ENCODE measurements around the gene TENM3. TPM values are rescaled to one million over a fixed set of nuclear protein-coding genes. Genes with fewer than 3 reads are reported as not detected.

The TENM3 gene
- total RNA-seq, 4 donors from 2014 or later: 0.69 to 8.2 (median 2.3) TPM

DNA sequence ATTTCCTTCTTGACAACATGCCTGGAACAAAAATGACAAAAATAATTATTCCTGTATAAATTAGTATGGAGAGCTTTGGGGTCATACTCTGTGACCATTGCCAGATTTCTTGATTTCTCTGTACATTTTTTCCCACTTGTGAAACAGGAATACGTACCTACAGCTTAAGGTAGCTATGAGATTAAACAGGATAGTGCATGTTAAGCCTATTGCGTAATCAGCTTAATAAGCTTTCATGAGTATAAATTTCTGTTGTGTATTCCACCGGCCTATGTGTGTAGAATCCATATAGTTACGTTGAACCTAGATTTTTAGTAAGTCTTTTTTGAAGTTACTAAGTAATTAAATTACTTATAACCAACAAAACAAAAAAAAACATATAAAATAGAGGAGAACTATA is 339.0 kb downstream of the TENM3 start:
- 58 to 67% methylated on average over 4 of the region's 4 CpGs for WGBS, 2 donors
- no peak for TF ChIP-seq POLR2A (IDR thresholded peaks at IDR 0.05)
- TF ChIP-seq, protein P1, sequence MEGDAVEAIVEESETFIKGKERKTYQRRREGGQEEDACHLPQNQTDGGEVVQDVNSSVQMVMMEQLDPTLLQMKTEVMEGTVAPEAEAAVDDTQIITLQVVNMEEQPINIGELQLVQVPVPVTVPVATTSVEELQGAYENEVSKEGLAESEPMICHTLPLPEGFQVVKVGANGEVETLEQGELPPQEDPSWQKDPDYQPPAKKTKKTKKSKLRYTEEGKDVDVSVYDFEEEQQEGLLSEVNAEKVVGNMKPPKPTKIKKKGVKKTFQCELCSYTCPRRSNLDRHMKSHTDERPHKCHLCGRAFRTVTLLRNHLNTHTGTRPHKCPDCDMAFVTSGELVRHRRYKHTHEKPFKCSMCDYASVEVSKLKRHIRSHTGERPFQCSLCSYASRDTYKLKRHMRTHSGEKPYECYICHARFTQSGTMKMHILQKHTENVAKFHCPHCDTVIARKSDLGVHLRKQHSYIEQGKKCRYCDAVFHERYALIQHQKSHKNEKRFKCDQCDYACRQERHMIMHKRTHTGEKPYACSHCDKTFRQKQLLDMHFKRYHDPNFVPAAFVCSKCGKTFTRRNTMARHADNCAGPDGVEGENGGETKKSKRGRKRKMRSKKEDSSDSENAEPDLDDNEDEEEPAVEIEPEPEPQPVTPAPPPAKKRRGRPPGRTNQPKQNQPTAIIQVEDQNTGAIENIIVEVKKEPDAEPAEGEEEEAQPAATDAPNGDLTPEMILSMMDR (IDR thresholded peaks at IDR 0.05): no peak
- intact Hi-C loops (cut with DNase I; ENCODE audit: low total_unique reads): no loop called here
- no peak for DNase-seq (ENCODE audit: low spot score in 2 of 2)
- H3K4me3 ChIP-seq (ENCODE audit: low read depth, poor library complexity, severe bottlenecking): no peak overlapping the region

GRCh38 chr4:182583703-182584415 is 340.7 kb downstream of the TENM3 start:
- intact Hi-C loops (cut with DNase I; ENCODE audit: low total_unique reads): no loop called here
- H3K4me3 ChIP-seq (ENCODE audit: low read depth, poor library complexity, severe bottlenecking): no peak overlapping the region
- DNase-seq (ENCODE audit: low spot score in 2 of 2): no peak
- WGBS, 2 donors: 51 to 52% methylated on average over 3 of the region's 3 CpGs
- TF ChIP-seq, protein P1 (IDR thresholded peaks at IDR 0.05): no peak
- no peak for TF ChIP-seq POLR2A (IDR thresholded peaks at IDR 0.05)

DNA sequence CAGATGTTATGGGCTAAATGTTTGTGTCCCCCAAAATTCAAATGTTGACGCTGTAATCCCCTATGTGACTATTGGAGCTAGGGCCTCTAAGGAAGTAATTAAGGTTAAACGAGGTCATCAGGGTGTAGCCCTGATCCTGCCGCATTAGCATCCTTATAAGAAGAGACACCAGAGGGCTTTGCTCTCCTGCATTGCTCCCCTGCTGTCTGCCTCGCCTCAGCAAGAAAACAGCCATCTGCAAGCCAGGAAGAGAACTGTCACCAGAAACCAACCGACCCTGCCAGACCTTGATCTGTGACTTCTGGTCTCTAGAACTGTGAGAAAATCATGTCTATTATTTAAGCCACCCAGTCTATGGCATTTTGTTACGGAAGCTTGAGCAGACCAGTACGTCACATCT is 342.1 kb downstream of the TENM3 start:
- no peak for TF ChIP-seq POLR2A (IDR thresholded peaks at IDR 0.05)
- TF ChIP-seq, protein P1 (IDR thresholded peaks at IDR 0.05): no peak
- DNase-seq (ENCODE audit: low spot score in 2 of 2): no peak
- 65% methylated on average over 7 of the region's 7 CpGs for WGBS, 2 donors
- H3K4me3 ChIP-seq (ENCODE audit: low read depth, poor library complexity, severe bottlenecking): no peak overlapping the region
- intact Hi-C loops (cut with DNase I; ENCODE audit: low total_unique reads): no loop called here

DNA sequence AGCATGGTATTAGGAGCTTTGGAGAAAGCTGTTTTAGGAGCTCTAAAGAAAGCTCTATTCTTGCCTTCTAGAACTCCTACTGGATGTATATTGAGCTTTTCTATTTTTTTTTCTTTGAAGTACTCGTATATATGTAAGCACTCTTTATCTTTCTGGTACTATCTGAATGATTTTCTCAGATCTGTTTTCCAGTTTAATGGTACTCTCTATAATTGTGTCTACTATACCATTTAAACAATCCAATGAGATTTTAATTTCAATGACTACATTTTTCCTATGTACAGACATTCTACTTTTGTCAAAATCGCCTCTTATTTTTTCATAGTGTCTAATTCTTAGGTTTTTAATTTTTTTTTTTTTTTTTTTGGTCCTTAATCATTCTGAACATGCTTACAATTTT is 345.9 kb downstream of the TENM3 start:
- H3K4me3 ChIP-seq (ENCODE audit: low read depth, poor library complexity, severe bottlenecking): no peak overlapping the region
- intact Hi-C loops (cut with DNase I; ENCODE audit: low total_unique reads): no loop called here
- DNase-seq (ENCODE audit: low spot score in 2 of 2): no peak
- 82 to 84% methylated on average over 2 of the region's 2 CpGs for WGBS, 2 donors
- TF ChIP-seq, protein P1 (IDR thresholded peaks at IDR 0.05): no peak
- TF ChIP-seq POLR2A (IDR thresholded peaks at IDR 0.05): no peak

- no peak for DNase-seq (ENCODE audit: low spot score in 2 of 2)
- H3K4me3 ChIP-seq (ENCODE audit: low read depth, poor library complexity, severe bottlenecking): no peak overlapping the region
- TF ChIP-seq, protein P1 (IDR thresholded peaks at IDR 0.05): no peak
- TF ChIP-seq POLR2A (IDR thresholded peaks at IDR 0.05): no peak
- intact Hi-C loops (cut with DNase I; ENCODE audit: low total_unique reads): no loop called here
- WGBS, 2 donors: 71 to 76% methylated on average over 7 of the region's 7 CpGs
Observed at GRCh38 chr4:182593402-182593801, 350.2 kb downstream of the TENM3 start.

DNA sequence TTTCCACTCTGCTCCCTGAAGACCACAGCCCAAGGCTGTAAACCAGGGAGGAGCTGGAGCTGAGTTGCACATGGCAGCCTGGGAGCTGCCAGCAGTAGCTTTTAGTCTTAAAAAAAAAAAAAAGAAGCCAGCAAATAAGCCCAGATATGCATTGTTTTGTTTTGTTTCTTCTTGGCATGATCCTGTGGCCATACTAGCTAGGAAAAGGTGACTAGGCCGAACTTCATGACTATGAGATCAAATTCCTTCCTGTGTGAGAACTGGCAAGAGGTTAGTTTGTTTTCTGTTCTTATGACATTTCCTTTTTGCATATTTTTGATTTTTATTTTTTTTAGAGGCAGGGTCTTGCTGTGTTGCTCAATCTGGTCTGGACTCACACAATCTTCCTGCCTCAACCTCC is 350.7 kb downstream of the TENM3 start:
- no peak for DNase-seq (ENCODE audit: low spot score in 2 of 2)
- TF ChIP-seq POLR2A (IDR thresholded peaks at IDR 0.05): no peak
- TF ChIP-seq, protein P1 (IDR thresholded peaks at IDR 0.05): no peak
- no peak overlapping the region for H3K4me3 ChIP-seq (ENCODE audit: low read depth, poor library complexity, severe bottlenecking)
- WGBS, 2 donors: 64 to 67% methylated on average over 1 of the region's 1 CpG
- intact Hi-C loops (cut with DNase I; ENCODE audit: low total_unique reads): no loop called here

Measured in lower leg skin (tissue), 4 donors.